22Rv1 (cell line): ENCODE results near the gene ERICH6B.

Source experiments
- CTCF ChIP-seq: fragments of 450-650 bp; IDR thresholded peaks from 2 replicates; pipeline ENCODE4 v1.5.1; 2017; ENCODE audit warnings: mild to moderate bottlenecking
- ZFX ChIP-seq: fragments of 450-650 bp; IDR thresholded peaks from 2 replicates; pipeline ENCODE4 v1.6.1; 2017; ENCODE audit warnings: antibody characterized with exemption, borderline replicate concordance

- TF ChIP-seq CTCF (no peak), ZFX (no peak)
These were observed 18.6 kb downstream of the ERICH6B start for GRCh38 chr13:45596800-45597475.
